AG04450 (cell line): Measurements from ENCODE around the gene WASHC3. TPM values are rescaled to one million over a fixed set of nuclear protein-coding genes. Genes with fewer than 3 reads are reported as not detected.
"Not testable (repeated sequence)": the region's sequence is repeated elsewhere in the genome, so short reads cannot be mapped to it uniquely, and the experiment has no call there.

Experiments used
- CTCF ChIA-PET: fragments of 300-600, 350-600 bp; formaldehyde crosslinking; extraction: SDS; loops from one replicate; lab custom pipeline; 2022; ENCODE audit warnings: antibody characterized with exemption, inconsistent platforms; lab: Charles Lee
- POLR2A ChIA-PET: fragments of 350-600 bp; formaldehyde crosslinking; extraction: SDS; loops from one replicate; lab custom pipeline; 2021; ENCODE audit warnings: antibody characterized with exemption, inconsistent platforms; lab: Yijun Ruan, JAX
- DNase-seq: peaks from one replicate; pipeline ENCODE4 v3.0.0-alpha.2; 2011; ENCODE audit warnings: low read depth, low spot score
- H3K27ac ChIP-seq: one replicate; pipeline ENCODE4 v1.5.1; 2012; ENCODE audit warnings: low read depth, low read length, control low read depth
- H3K27me3 ChIP-seq: one replicate; pipeline ENCODE4 v1.6.0; 2012; ENCODE audit warnings: low read length; ENCODE audit not compliant: control insufficient read depth, insufficient read depth
- H3K4me3 ChIP-seq: 2 replicates; pipeline ENCODE4 v1.5.1; 2011; ENCODE audit warnings: mild to moderate bottlenecking, low read depth, low read length, control low read depth
- H3K9me3 ChIP-seq: 2 replicates; pipeline ENCODE4 v1.5.1; 2012; ENCODE audit warnings: low read length; ENCODE audit not compliant: control insufficient read depth, insufficient read depth
- polyA plus RNA-seq: library from polyadenylated mRNA; depleted of rRNA; stranded (reverse); fragments of >200 nt; gene quantifications from 2 replicates; pipeline ENCODE4 v1.2.3, GENCODE V29; 2011
- TF ChIP-seq, protein P1 (sequence below): IDR thresholded peaks from 2 replicates; pipeline ENCODE4 v1.5.1; 2011; ENCODE audit warnings: low read depth, low read length, control low read depth, inconsistent platforms

Gene WASHC3
- polyA plus RNA-seq, 1 experiment = 93.8 TPM

DNA sequence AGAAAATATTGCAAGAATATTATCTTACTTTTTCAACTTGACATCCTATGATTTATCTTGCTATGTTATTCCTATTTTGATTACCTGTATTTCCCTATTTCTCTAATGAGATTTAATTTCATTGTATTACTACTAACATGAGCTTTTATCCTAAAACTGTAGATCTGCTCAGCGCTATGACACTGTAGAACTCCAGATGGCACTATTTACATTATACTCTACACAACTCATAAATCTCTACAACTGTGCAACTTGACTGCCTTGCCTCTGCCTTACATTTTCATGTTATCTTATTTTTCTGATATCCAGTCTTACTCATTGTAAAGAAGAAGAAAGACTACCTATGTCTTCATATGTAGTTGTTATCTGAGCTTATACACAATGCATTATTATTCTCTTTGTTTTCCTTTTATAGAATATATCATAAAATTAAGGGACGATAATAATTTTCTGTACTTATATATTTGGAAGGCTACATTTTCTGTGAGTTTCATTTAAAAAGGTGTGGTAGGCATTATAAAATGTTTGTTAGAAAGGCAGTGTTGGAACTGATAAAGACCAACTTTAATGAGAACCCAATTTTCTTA, 34.0 kb upstream of the WASHC3 start:
- H3K27me3 ChIP-seq = no peaks in the 10 kb centered on the region

DNA sequence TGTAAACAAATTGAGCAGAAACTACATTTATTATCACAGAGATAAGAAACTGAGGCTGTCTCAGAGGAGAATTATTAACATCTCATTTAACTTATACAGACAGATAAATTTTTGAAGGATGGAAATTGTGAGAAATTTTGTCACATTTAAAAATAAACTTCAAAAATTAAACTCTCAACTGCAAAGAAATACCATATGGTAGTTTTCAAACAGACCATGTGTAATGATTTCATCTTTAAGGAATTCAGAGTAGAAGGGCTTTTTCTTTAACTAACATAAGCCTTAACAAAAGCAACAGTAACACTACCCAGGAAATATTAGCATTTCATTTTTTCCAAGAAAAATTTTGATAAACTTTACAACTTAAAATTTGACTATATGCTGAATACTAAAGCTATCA, 31.5 kb upstream of the WASHC3 start:
- TF ChIP-seq, protein P1, sequence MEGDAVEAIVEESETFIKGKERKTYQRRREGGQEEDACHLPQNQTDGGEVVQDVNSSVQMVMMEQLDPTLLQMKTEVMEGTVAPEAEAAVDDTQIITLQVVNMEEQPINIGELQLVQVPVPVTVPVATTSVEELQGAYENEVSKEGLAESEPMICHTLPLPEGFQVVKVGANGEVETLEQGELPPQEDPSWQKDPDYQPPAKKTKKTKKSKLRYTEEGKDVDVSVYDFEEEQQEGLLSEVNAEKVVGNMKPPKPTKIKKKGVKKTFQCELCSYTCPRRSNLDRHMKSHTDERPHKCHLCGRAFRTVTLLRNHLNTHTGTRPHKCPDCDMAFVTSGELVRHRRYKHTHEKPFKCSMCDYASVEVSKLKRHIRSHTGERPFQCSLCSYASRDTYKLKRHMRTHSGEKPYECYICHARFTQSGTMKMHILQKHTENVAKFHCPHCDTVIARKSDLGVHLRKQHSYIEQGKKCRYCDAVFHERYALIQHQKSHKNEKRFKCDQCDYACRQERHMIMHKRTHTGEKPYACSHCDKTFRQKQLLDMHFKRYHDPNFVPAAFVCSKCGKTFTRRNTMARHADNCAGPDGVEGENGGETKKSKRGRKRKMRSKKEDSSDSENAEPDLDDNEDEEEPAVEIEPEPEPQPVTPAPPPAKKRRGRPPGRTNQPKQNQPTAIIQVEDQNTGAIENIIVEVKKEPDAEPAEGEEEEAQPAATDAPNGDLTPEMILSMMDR = no peak
- no peaks in the 10 kb centered on the region for H3K27me3 ChIP-seq
- POLR2A ChIA-PET = no interaction called here
- H3K27ac ChIP-seq = no peak overlapping the region
- peaks cover 7% of the 10 kb centered on the region for H3K9me3 ChIP-seq
- CTCF ChIA-PET = interaction anchor here (0.6 to 7.3 kb wide), 5 partner anchors 154 to 390 kb away, joined by 3 to 80 read pairs (median 7); no protein-coding TSS in a partner anchor
- no peak for DNase-seq
- no peak overlapping the region for H3K4me3 ChIP-seq

More for the DNA sequence above, 34.0 kb upstream of the WASHC3 start:
- Histone ChIP-seq H3K9me3 (no peaks in the 10 kb centered on the region), H3K4me3 (no peak overlapping the region), H3K27ac (no peak overlapping the region)
- ChIA-PET CTCF (interaction anchor here (0.5 to 7.3 kb wide), 19 partner anchors 14 to 678 kb away, joined by 3 to 80 read pairs (median 4); no protein-coding TSS in a partner anchor), POLR2A (no interaction called here)
- no peak for DNase-seq
- TF ChIP-seq, protein P1 = peak; percentile 39

DNA sequence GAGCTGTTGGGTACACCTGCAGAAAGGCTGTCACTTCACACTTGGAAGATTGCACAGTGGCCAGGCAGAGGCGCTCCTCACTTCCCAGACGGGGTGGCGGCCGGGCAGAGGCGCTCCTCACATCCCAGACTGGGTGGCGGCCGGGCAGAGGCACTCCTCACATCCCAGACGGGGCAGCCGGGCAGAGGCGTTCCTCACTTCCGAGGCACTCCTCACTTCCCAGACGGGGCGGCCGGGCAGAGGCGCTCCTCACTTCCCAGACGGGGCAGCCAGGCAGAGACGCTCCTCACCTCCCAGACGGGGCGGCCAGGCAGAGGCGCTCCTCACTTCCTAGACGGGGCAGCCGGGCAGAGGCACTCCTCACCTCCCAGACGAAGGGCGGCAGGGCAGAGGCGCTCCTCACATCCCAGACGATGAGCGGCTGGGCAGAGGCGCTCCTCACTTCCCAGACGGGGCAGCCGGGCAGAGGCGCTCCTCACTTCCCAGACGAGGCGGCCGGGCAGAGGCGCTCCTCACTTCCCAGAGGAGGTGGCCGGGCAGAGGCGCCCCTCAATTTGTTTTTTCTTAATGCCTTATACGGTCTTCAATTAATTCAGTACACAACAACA, 27.5 kb upstream of the WASHC3 start:
- POLR2A ChIA-PET = not testable (repeated sequence)
- CTCF ChIA-PET = interaction anchor here (0.8 kb wide), 1 partner anchor 12 kb away, joined by 4 read pairs; no protein-coding TSS in a partner anchor

DNA sequence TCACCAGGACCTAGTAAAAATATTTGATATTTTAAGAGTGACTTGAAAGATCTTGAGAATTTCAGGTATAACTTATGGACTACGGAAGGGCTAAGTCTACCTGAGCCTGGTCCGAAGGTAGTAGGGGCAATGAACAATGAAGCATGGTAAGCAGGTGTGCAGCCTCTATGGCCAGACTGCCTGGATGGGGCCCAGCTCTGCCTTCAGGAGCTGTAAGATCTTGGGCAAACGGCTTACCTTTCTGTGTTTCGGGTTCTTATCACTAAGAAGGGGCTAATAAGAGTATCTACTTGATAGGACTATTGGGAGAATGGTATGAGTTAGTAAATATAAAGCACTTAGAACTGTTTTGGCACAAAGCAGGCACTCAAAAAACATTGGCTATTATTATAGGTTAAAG, 19.1 kb upstream of the WASHC3 start:
- Histone ChIP-seq H3K27me3 (no peaks in the 10 kb centered on the region), H3K4me3 (no peak overlapping the region), H3K9me3 (no peaks in the 10 kb centered on the region), H3K27ac (no peak overlapping the region)
- no peak for DNase-seq
- ChIA-PET CTCF (interaction anchor here (0.6 to 2.1 kb wide), 2 partner anchors 141 to 417 kb away, joined by 3 to 5 read pairs; no protein-coding TSS in a partner anchor), POLR2A (no interaction called here)
- TF ChIP-seq, protein P1 = no peak

More for the DNA sequence above, 27.5 kb upstream of the WASHC3 start:
- H3K4me3 ChIP-seq, H3K27ac ChIP-seq, DNase-seq, H3K27me3 ChIP-seq, H3K9me3 ChIP-seq: not testable (repeated sequence)

DNA sequence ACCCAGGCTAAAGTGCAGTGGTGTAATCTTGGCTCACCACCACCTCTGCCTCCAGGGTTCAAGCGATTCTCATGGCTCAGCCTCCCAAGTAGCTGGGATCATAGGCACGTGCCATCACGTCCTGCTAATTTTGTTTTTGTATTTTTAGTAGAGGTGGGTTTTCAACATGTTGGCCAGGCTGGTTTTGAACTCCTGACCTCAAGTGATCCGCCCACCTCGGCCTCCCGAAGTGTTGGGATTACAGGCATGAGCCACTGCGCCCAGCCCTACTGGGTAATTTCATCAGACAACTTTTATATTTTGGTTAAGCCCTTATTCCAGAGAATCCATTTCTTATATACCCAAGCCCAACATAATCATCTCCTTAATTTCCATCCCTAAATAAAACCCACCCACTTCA, 10.3 kb upstream of the WASHC3 start:
- H3K27ac ChIP-seq, DNase-seq, CTCF ChIA-PET, H3K27me3 ChIP-seq, H3K4me3 ChIP-seq, H3K9me3 ChIP-seq, POLR2A ChIA-PET: not testable (repeated sequence)

DNA sequence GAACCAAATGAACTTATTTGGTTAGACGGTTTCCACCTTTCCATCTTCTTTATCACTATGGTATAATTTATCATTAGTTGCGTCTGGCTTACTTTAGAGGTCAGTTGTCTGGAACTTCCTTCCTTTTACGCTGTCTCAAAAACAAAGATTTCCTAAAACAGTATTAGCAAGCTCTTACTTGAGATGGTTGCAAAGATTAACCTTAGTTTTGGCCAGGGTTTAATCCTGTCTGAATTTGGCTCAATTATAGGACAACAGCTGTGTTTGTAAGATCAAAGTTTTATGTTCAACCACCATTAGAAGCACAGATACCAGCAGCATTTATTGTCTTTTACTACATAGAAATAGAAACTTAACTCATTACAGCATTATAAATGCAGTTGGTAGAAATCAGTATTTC, 7.9 kb upstream of the WASHC3 start:
- no peaks in the 10 kb centered on the region for H3K27me3 ChIP-seq
- H3K9me3 ChIP-seq = no peaks in the 10 kb centered on the region
- TF ChIP-seq, protein P1 = no peak
- CTCF ChIA-PET = interaction anchor here (0.9 kb wide), 1 partner anchor 415 kb away, joined by 7 read pairs; no protein-coding TSS in a partner anchor
- no peak for DNase-seq
- no peak overlapping the region for H3K27ac ChIP-seq
- POLR2A ChIA-PET = no interaction called here
- no peak overlapping the region for H3K4me3 ChIP-seq
